Tibial nerve (tissue), 4 donors: ENCODE measurements around the gene ST6GALNAC3. TPM values are rescaled to one million over a fixed set of nuclear protein-coding genes. Genes with fewer than 3 reads are reported as not detected.

ENCODE experiments used
- DNase-seq, 2 donors: peaks; one replicate each; pipeline ENCODE4 v3.0.0-alpha.2; 2019; ENCODE audit warnings: low spot score in 2 of 2
- H3K27ac ChIP-seq, 4 donors: fragments of 200-600 bp; sonication (generic) in 3 of 4; one replicate each; pipeline ENCODE4 v1.5.1; 2017 to 2019; ENCODE audit warnings: mild to moderate bottlenecking in 1 of 4
- H3K27me3 ChIP-seq, 2 donors: fragments of 200-600 bp; sonication (generic) in 1 of 2; one replicate each; pipeline versions ENCODE4 v1.5.1 to v1.6.0; 2017 to 2019
- H3K36me3 ChIP-seq, 3 donors: fragments of 200-600 bp; sonication (generic); one replicate each; pipeline ENCODE4 v1.5.1; 2018 to 2019
- H3K4me1 ChIP-seq, 4 donors: fragments of 200-600 bp; sonication (generic) in 3 of 4; one replicate each; pipeline ENCODE4 v1.5.1; 2017 to 2019
- H3K4me3 ChIP-seq, 4 donors: fragments of 200-600 bp; sonication (generic) in 3 of 4; one replicate each; pipeline ENCODE4 v1.5.1; 2017 to 2019; ENCODE audit warnings: mild to moderate bottlenecking in 1 of 4, moderate library complexity in 1 of 4
- H3K9me3 ChIP-seq, 4 donors: fragments of 200-600 bp; sonication (generic) in 3 of 4; one replicate each; pipeline ENCODE4 v1.5.1; 2017 to 2019
- CTCF ChIP-seq, 5 experiments: fragments of 200-600 bp in 3 of 5; fragments of 450-650 bp in 2 of 5; sonication (generic) in 3 of 5; IDR thresholded peaks; one replicate each; pipeline ENCODE4 v1.5.1; 2016 to 2019; ENCODE audit warnings: antibody characterized with exemption in 5 of 5, mild to moderate bottlenecking in 3 of 5, moderate library complexity in 2 of 5
- EP300 ChIP-seq, 2 donors: sonication (generic); formaldehyde crosslinking; IDR thresholded peaks; one replicate each; pipeline ENCODE4 v1.6.1; 2017; ENCODE audit warnings: antibody characterized with exemption in 2 of 2, mild to moderate bottlenecking in 1 of 2
- POLR2A ChIP-seq, 2 donors: fragments of 450-650 bp; IDR thresholded peaks; one replicate each; pipeline ENCODE4 v1.6.1; 2017; ENCODE audit warnings: antibody characterized with exemption in 2 of 2, mild to moderate bottlenecking in 2 of 2, moderate library complexity in 2 of 2
- WGBS, 2 donors: methylation state at CpG; one replicate each; pipeline ENCODE4 v1.1.5; 2018; 5-methylcytosine and 5-hydroxymethylcytosine counted together
- total RNA-seq, 4 donors: library from RNA; depleted of rRNA; stranded (reverse); fragments of >200 nt; gene quantifications; one replicate each; pipeline ENCODE4 v1.1.0, GENCODE V29; 2016

Gene ST6GALNAC3
- total RNA-seq, 4 donors from 2014 or later = 2.7 to 6.6 (median 4.9) TPM

GRCh38 chr1:76402128-76402527 lies 327.6 kb downstream of the ST6GALNAC3 start:
- no peak for DNase-seq
- peaks cover 0 to 15% (median 0%) of the 10 kb centered on the region in 4 donors for H3K9me3 ChIP-seq
- WGBS, 2 donors = 94 to 96% methylated on average over 2 of the region's 2 CpGs
- no peaks in the 10 kb centered on the region for H3K36me3 ChIP-seq
- TF ChIP-seq EP300 (IDR thresholded peaks at IDR 0.05) (no peak), CTCF (IDR thresholded peaks at IDR 0.05) (no peak), POLR2A (IDR thresholded peaks at IDR 0.05) (no peak)
- H3K27ac ChIP-seq = no peak overlapping the region
- no peaks in the 10 kb centered on the region for H3K4me1 ChIP-seq
- H3K4me3 ChIP-seq = no peak overlapping the region
- H3K27me3 ChIP-seq = no peaks in the 10 kb centered on the region

GRCh38 chr1:76408303-76408702 lies 333.8 kb downstream of the ST6GALNAC3 start:
- 57 to 61% methylated on average over 3 of the region's 3 CpGs for WGBS, 2 donors
- TF ChIP-seq CTCF (IDR thresholded peaks at IDR 0.05) = no peak
- TF ChIP-seq POLR2A (IDR thresholded peaks at IDR 0.05) = no peak
- TF ChIP-seq EP300 (IDR thresholded peaks at IDR 0.05) = no peak
- DNase-seq = no peak
- Histone ChIP-seq H3K27ac (no peak overlapping the region), H3K27me3 (no peaks in the 10 kb centered on the region), H3K9me3 (no peaks in the 10 kb centered on the region), H3K4me1 (no peaks in the 10 kb centered on the region), H3K4me3 (no peak overlapping the region), H3K36me3 (no peaks in the 10 kb centered on the region)

GRCh38 chr1:76410499-76410898 lies 336.0 kb downstream of the ST6GALNAC3 start:
- no peak overlapping the region for H3K27ac ChIP-seq
- H3K36me3 ChIP-seq = no peaks in the 10 kb centered on the region
- TF ChIP-seq CTCF (IDR thresholded peaks at IDR 0.05) (no peak), POLR2A (IDR thresholded peaks at IDR 0.05) (no peak), EP300 (IDR thresholded peaks at IDR 0.05) (no peak)
- 76 to 77% methylated on average over 2 of the region's 2 CpGs for WGBS, 2 donors
- H3K4me1 ChIP-seq = no peaks in the 10 kb centered on the region
- H3K27me3 ChIP-seq = no peaks in the 10 kb centered on the region
- DNase-seq = no peak
- no peak overlapping the region for H3K4me3 ChIP-seq
- no peaks in the 10 kb centered on the region for H3K9me3 ChIP-seq

GRCh38 chr1:76418531-76418930 lies 344.0 kb downstream of the ST6GALNAC3 start:
- no peaks in the 10 kb centered on the region for H3K27me3 ChIP-seq
- H3K9me3 ChIP-seq = no peaks in the 10 kb centered on the region
- WGBS, 2 donors = 76 to 79% methylated on average over 3 of the region's 3 CpGs
- TF ChIP-seq POLR2A (IDR thresholded peaks at IDR 0.05) (no peak), CTCF (IDR thresholded peaks at IDR 0.05) (no peak), EP300 (IDR thresholded peaks at IDR 0.05) (no peak)
- no peaks in the 10 kb centered on the region for H3K4me1 ChIP-seq
- H3K27ac ChIP-seq = no peak overlapping the region
- H3K4me3 ChIP-seq = no peak overlapping the region
- no peak for DNase-seq
- no peaks in the 10 kb centered on the region for H3K36me3 ChIP-seq

GRCh38 chr1:76419603-76420002 lies 345.1 kb downstream of the ST6GALNAC3 start:
- Histone ChIP-seq H3K27ac (no peak overlapping the region), H3K9me3 (no peaks in the 10 kb centered on the region), H3K36me3 (no peaks in the 10 kb centered on the region), H3K4me1 (no peaks in the 10 kb centered on the region), H3K4me3 (no peak overlapping the region), H3K27me3 (no peaks in the 10 kb centered on the region)
- TF ChIP-seq EP300 (IDR thresholded peaks at IDR 0.05) (no peak), POLR2A (IDR thresholded peaks at IDR 0.05) (no peak), CTCF (IDR thresholded peaks at IDR 0.05) (no peak)
- no peak for DNase-seq
- 81 to 90% methylated on average over 2 of the region's 2 CpGs for WGBS, 2 donors
